ENCODE measurements around the gene DSCAM. TPM values are rescaled to one million over a fixed set of nuclear protein-coding genes. Genes with fewer than 3 reads are reported as not detected.

DSCAM gene
- total RNA-seq, 1 donor from 2014 or later, result not detected

GRCh38 chr21:40496116-40496515 is 350.8 kb downstream of the DSCAM start:
- Histone ChIP-seq H3K4me1 (no peaks in the 10 kb centered on the region), H3K9me3 (no peaks in the 10 kb centered on the region), H3K27ac (no peak overlapping the region), H3K4me3 (no peak overlapping the region), H3K36me3 (no peaks in the 10 kb centered on the region), H3K27me3 (no peaks in the 10 kb centered on the region)
- TF ChIP-seq POLR2AphosphoS5 (IDR thresholded peaks at IDR 0.05; ENCODE audit: insufficient read depth in 1 of 2, low read depth in 1 of 2) (no peak), CTCF (IDR thresholded peaks at IDR 0.05) (no peak), POLR2A (IDR thresholded peaks at IDR 0.05) (no peak)
- intact Hi-C loops (cut with DNase I), result no loop called here
- DNase-seq (ENCODE audit: extremely low spot score in 2 of 2), result no peak

- no peaks in the 10 kb centered on the region for H3K27me3 ChIP-seq
- no peak overlapping the region for H3K4me3 ChIP-seq
- no peak for TF ChIP-seq CTCF (IDR thresholded peaks at IDR 0.05)
- no peak for TF ChIP-seq POLR2AphosphoS5 (IDR thresholded peaks at IDR 0.05; ENCODE audit: insufficient read depth in 1 of 2, low read depth in 1 of 2)
- no peak for TF ChIP-seq POLR2A (IDR thresholded peaks at IDR 0.05)
- H3K4me1 ChIP-seq, result no peaks in the 10 kb centered on the region
- H3K27ac ChIP-seq, result no peak overlapping the region
- DNase-seq (ENCODE audit: extremely low spot score in 2 of 2), result no peak
- intact Hi-C loops (cut with DNase I), result no loop called here
- H3K9me3 ChIP-seq, result no peaks in the 10 kb centered on the region
- no peaks in the 10 kb centered on the region for H3K36me3 ChIP-seq
Observed at GRCh38 chr21:40490408-40490807, 356.6 kb downstream of the DSCAM start.

GRCh38 chr21:40489001-40489400 is 358.0 kb downstream of the DSCAM start:
- no peak overlapping the region for H3K27ac ChIP-seq
- H3K9me3 ChIP-seq, result no peaks in the 10 kb centered on the region
- DNase-seq (ENCODE audit: extremely low spot score in 2 of 2), result no peak
- H3K4me1 ChIP-seq, result no peaks in the 10 kb centered on the region
- no peak overlapping the region for H3K4me3 ChIP-seq
- H3K27me3 ChIP-seq, result no peaks in the 10 kb centered on the region
- TF ChIP-seq CTCF (IDR thresholded peaks at IDR 0.05) (no peak), POLR2A (IDR thresholded peaks at IDR 0.05) (no peak)
- intact Hi-C loops (cut with DNase I), result no loop called here
- H3K36me3 ChIP-seq, result no peaks in the 10 kb centered on the region

- Histone ChIP-seq H3K36me3 (no peaks in the 10 kb centered on the region), H3K27ac (no peak overlapping the region), H3K27me3 (no peaks in the 10 kb centered on the region), H3K9me3 (no peaks in the 10 kb centered on the region), H3K4me3 (no peak overlapping the region), H3K4me1 (no peaks in the 10 kb centered on the region)
- intact Hi-C loops (cut with DNase I), result no loop called here
- TF ChIP-seq CTCF (IDR thresholded peaks at IDR 0.05), result no peak
- no peak for TF ChIP-seq POLR2A (IDR thresholded peaks at IDR 0.05)
- no peak for TF ChIP-seq POLR2AphosphoS5 (IDR thresholded peaks at IDR 0.05; ENCODE audit: insufficient read depth in 1 of 2, low read depth in 1 of 2)
- DNase-seq (ENCODE audit: extremely low spot score in 2 of 2), result no peak
Observed at GRCh38 chr21:40481764-40482163, 365.2 kb downstream of the DSCAM start.

GRCh38 chr21:40474513-40474912 is 372.4 kb downstream of the DSCAM start:
- DNase-seq (ENCODE audit: extremely low spot score in 2 of 2), result no peak

More at GRCh38 chr21:40474513-40474912, 372.4 kb downstream of the DSCAM start:
- Histone ChIP-seq H3K4me3 (no peak overlapping the region), H3K27me3 (no peaks in the 10 kb centered on the region), H3K27ac (no peak overlapping the region), H3K36me3 (no peaks in the 10 kb centered on the region), H3K4me1 (no peaks in the 10 kb centered on the region), H3K9me3 (no peaks in the 10 kb centered on the region)
- intact Hi-C loops (cut with DNase I), result no loop called here
- TF ChIP-seq POLR2AphosphoS5 (IDR thresholded peaks at IDR 0.05; ENCODE audit: insufficient read depth in 1 of 2, low read depth in 1 of 2) (no peak), CTCF (IDR thresholded peaks at IDR 0.05) (no peak), POLR2A (IDR thresholded peaks at IDR 0.05) (no peak)

Data from vagina (tissue), 2 donors.